ENCODE data around the gene BAZ2B.

Gene BAZ2B

GRCh38 chr2:159300586-159300985 is 315.8 kb downstream of the BAZ2B start:
- no peak overlapping the region for H3K4me3 ChIP-seq (ENCODE audit: low read length)
- peak; percentile 14 for DNase-seq (ENCODE audit: low read depth)
- TF ChIP-seq CTCF (IDR thresholded peaks at IDR 0.05; ENCODE audit: insufficient read depth, low read depth, low read length, missing control alignments), result no peak

GRCh38 chr2:159298967-159299366 is 317.4 kb downstream of the BAZ2B start:
- no peak for DNase-seq (ENCODE audit: low read depth)
- no peak overlapping the region for H3K4me3 ChIP-seq (ENCODE audit: low read length)
- no peak for TF ChIP-seq CTCF (IDR thresholded peaks at IDR 0.05; ENCODE audit: insufficient read depth, low read depth, low read length, missing control alignments)

GRCh38 chr2:159297042-159297707 is 319.2 kb downstream of the BAZ2B start:
- H3K4me3 ChIP-seq (ENCODE audit: low read length), result no peak overlapping the region
- DNase-seq (ENCODE audit: low read depth), result peak; percentile 56
- no peak for TF ChIP-seq CTCF (IDR thresholded peaks at IDR 0.05; ENCODE audit: insufficient read depth, low read depth, low read length, missing control alignments)

- DNase-seq (ENCODE audit: low read depth), result no peak
- no peak overlapping the region for H3K4me3 ChIP-seq (ENCODE audit: low read length)
- no peak for TF ChIP-seq CTCF (IDR thresholded peaks at IDR 0.05; ENCODE audit: insufficient read depth, low read depth, low read length, missing control alignments)
Measured at GRCh38 chr2:159292157-159292556, 324.2 kb downstream of the BAZ2B start.

- peak; percentile 40 for TF ChIP-seq CTCF (IDR thresholded peaks at IDR 0.05; ENCODE audit: insufficient read depth, low read depth, low read length, missing control alignments)
- peak; percentile 93 for DNase-seq (ENCODE audit: low read depth)
- H3K4me3 ChIP-seq (ENCODE audit: low read length), result no peak overlapping the region
Measured at GRCh38 chr2:159290289-159290907, 325.9 kb downstream of the BAZ2B start.

GRCh38 chr2:159287733-159288132 is 328.6 kb downstream of the BAZ2B start:
- TF ChIP-seq CTCF (IDR thresholded peaks at IDR 0.05; ENCODE audit: insufficient read depth, low read depth, low read length, missing control alignments), result no peak
- DNase-seq (ENCODE audit: low read depth), result no peak
- no peak overlapping the region for H3K4me3 ChIP-seq (ENCODE audit: low read length)
